Measurements from ENCODE around the gene ESYT2. TPM values are rescaled to one million over a fixed set of nuclear protein-coding genes. Genes with fewer than 3 reads are reported as not detected.
"Not testable (repeated sequence)": the region's sequence is repeated elsewhere in the genome, so short reads cannot be mapped to it uniquely, and the experiment has no call there.

The ESYT2 gene
- total RNA-seq, 1 donor from 2014 or later: 58.0 TPM

DNA sequence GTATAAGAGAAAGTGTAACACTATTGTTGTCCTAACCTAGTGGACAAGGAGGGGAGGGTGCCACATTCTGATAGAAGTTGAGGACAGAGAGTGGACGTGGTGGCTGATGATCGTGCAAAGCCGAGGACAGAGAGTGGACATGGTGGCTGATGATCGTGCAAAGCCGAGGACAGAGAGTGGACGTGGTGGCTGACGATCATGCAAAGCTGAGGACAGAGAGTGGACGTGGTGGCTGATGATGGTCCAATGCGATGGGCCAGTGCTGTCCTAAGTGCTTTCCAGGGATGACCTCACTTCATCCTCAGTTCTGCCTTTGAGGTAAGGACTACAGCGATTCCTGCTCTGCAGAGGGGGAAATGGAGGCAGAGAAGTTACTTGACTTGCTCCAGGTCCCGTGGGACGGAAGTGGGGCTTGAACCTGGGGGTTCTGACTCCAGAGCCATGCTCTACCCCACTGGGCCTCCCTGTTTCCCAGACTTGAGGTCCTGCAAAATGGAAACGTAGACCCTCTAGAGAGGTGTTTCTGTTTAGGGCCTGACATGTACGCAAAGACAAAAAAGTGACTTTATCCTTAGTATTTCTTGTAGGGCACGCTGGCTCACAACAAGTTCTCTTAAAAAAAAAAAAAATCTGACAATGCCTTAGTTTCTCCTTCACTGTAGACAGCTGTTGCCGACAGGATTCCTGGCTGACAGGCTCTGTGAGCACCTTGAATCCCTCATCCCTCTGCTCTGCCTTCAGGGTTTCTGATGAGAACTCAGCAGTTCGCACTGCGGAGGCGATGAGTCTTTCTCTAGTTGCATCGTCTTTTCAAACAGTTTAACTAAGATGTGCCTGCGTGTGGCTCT, 104.4 kb downstream of the ESYT2 start:
- DNase-seq: no peak

DNA sequence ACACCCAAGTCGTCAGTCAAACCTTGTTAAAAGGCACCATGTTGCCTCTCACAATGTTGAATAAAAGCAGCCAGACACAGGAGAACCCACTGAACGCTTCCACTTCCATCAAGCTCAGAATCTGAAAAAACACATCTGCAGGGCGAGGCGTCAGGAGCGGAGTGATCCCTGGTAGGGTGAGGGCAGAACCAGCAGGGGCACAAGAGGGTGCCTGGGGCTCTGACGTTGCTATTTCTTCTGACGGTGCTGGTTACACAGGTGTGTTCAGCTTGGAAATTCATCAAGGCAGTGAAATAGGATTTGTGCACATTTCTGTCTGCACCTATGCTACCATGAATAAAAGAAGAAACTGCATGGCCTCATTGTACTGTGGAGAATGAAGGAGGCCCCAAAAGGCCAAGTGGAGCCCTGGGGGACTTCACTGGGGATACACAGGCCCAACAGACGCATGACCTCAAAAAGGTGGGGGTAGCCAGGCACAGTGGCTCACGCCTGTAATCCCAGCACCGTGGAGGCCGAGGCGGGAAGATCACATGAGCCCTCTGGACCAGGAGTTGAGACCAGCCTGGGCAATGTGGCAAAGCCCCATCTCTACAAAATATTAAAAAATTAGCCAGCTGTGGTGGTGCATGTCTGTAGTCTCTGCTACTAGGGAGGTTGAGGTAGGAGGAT, 105.5 kb downstream of the ESYT2 start:
- no peak for DNase-seq

DNA sequence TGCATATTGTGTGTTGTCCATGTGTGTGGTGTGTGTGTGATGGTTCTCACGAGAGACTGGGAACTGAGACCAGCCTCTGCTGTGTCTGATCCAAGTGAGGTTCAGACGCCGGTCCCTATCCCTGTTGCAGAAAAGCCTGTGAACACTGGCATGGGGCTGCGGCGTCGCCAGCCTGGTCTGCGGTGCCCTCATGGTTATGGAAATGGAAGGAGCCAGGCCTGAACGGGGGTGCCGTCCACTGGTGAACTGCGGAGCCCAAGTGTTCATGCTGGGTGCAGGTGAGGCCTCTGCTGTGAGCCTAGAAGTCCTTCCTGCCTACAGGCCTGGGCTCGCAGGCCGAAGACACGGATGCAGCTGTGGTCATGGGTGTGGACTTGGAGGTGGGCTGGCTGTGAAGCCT, 106.0 kb downstream of the ESYT2 start:
- no peak for DNase-seq

- no peak for DNase-seq
Measured at GRCh38 chr7:158722574-158723237, 106.6 kb downstream of the ESYT2 start.

GRCh38 chr7:158720112-158720511, 109.2 kb downstream of the ESYT2 start:
- no peak for DNase-seq

DNA sequence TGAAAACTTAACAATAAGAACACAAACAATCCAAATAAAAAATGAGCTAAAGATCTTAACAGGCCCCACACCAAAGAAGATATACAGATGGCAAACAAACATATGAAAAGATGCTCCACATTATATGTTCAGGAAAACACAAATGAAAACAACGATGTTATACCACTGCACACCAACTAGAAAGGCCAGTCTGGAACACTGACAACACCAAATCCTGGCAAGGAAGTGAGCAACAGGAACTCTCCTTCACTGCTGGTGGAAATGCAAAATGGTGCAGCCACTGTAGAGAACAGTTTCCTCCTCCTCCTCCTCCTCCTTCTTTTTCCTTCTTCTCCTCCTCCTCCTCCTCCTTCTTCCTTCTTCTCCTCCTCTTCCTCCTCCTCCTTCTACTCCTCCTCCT, 112.5 kb downstream of the ESYT2 start:
- no peak for DNase-seq

DNA sequence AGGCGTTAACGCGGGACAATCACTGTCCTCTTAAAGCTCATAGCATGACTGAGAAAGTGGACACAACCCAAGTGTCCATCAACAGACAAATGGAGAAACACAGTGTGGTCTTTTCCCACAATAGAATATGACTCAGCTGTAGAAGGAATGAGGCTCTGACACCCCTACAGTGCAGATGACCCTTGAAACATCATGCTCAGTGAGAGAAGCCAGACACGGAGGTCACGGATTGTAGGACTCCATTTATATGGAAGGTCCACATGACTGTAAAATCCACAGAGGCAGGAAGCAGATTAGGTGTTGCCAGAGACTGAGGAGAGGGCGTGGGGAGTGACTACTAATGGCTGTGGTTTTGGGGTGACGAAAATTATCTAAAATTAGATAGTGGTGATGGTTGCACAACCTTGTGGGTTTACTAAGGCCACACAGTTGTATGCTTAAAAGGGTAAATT, 118.6 kb downstream of the ESYT2 start:
- no peak for DNase-seq

GRCh38 chr7:158707610-158708009, 121.7 kb downstream of the ESYT2 start:
- no peak for DNase-seq

- no peak for DNase-seq
Measured at GRCh38 chr7:158706710-158707590, 122.4 kb downstream of the ESYT2 start.

DNA sequence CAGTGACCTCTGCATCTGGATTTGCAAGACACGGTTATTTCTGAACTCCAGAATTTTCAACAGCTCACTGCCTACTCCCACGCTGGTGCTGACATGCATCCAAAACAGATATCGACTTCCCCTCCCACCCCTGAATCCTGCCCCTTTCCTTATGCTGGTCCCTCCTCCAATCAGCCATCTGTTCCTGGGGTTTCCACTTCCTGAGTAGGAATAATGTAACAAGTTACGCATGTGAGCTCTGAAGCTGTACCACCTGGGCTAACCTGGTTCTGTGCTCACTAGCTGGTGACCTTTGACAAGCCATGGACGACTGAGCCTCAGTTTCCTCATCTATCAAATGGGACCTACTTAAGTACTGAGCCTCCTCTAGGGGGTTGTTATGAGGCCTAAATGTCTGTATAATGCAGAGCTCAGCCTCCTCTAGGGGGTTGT, 123.0 kb downstream of the ESYT2 start:
- no peak for DNase-seq

- DNase-seq: no peak
Measured at GRCh38 chr7:158705234-158705850, 124.0 kb downstream of the ESYT2 start.

GRCh38 chr7:158704524-158705233, 124.6 kb downstream of the ESYT2 start, which contains the start of gene NCAPG2:
TSS of gene NCAPG2 (minus strand) at chr7:158704804. CDS start at chr7:158701899, 2,905 bp downstream.
- DNase-seq: peak; percentile 93

GRCh38 chr7:158703679-158704523, 125.4 kb downstream of the ESYT2 start:
- DNase-seq: not testable (repeated sequence)

DNA sequence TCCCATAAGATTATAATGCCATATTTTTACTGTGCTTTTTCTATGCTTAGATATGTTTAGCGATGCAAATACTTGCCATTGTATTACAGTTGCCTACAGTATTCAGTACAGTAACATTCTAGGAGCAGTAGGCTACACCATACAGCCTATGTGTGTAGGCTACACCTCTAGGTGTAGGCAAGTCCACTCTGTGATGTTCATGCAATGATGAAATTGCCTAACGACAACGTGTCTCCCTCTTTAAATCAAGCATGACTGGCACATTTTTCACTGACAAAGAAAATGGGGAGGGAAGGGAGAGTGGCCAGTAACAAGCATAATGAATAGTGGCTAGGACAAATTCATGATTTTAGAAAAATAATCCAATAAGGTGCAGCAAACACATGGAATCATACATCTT, 126.4 kb downstream of the ESYT2 start:
- DNase-seq: no peak

- DNase-seq: no peak
Measured at GRCh38 chr7:158702196-158702595, 127.1 kb downstream of the ESYT2 start.

DNA sequence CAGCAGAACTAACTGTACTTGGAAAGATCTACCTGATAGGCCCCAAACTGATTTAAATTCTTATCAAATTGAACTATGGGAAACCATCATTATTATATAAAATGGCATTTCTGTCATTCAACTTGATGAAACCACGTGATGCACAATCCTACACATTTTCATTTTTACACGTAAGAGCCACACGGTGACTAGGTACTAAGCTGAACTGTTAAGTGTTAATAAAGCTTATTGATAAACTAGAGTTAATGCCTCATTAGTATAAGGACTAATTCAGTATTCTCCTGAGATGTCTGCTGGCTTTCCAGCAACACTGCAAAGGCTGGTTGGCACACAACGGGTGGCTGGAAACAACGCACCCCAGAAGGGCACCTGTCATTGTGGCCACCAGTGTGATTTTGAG, 129.3 kb downstream of the ESYT2 start:
- DNase-seq: no peak

DNA sequence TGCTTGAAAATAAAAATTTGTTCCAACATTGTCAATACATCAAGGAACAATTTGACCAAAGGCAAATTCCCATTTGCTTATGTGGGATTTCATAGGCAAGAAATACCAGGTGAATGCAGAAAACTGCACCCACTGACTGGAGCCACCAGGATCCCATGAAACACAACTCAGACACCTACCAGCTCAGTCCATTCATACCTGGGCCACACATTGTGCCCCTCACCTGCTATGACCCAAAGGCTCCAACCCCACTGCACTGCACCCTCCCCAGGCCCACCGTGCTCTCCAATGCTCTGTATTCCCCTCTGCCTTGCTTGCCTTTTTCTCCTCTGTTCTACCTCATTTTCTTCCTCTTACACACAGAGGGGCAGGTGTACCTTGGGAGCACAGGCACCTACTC, 130.0 kb downstream of the ESYT2 start:
- DNase-seq: no peak

- no peak for DNase-seq
Measured at GRCh38 chr7:158698657-158699195, 130.6 kb downstream of the ESYT2 start.

DNA sequence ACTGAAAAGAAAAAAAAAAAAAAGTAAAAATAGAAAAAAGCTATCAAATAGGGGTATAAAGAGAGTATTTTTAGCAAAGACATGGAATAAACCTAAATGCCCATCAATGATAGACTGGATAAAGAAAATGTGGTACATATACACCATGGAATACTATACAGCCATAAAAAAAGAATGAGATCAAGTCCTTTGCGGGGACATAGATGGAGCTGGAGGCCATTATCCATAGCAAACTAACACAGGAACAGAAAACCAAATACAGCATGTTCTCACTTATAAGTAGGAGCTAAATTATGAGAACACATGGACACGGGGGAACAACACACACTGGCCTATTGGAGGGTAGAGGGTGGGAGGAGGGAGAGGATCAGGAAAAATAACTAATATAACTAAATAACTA, 131.7 kb downstream of the ESYT2 start:
- DNase-seq: not testable (repeated sequence)
